WTC11 (cell line): ENCODE measurements around the gene GTPBP1. TPM values are rescaled to one million over a fixed set of nuclear protein-coding genes. Genes with fewer than 3 reads are reported as not detected.

Experiments
- ATAC-seq: fragments of 200-7000 bp; cut with Tn5 transposase; 2 replicates; pipeline ENCODE4 v1.10.0; 2021; ENCODE audit warnings: mild to moderate bottlenecking, moderate library complexity
- CTCF ChIA-PET: fragments of 300-600 bp; sonication (Branson Sonifier 250); formaldehyde crosslinking; loops from one replicate; lab custom pipeline; 2021; ENCODE audit warnings: antibody characterized with exemption; lab: Charles Lee
- POLR2A ChIA-PET: fragments of 350-600 bp; sonication (Branson Sonifier 250); formaldehyde crosslinking; loops from one replicate; lab custom pipeline; 2021; ENCODE audit warnings: antibody characterized with exemption; lab: Charles Lee
- DNase-seq: peaks from one replicate; pipeline ENCODE4 v3.0.0; 2021; ENCODE audit warnings: low spot score
- H3K27ac Mint-ChIP-seq: 2 replicates; pipeline ENCODE4 v1.8.0; 2021; ENCODE audit warnings: mixed read lengths
- H3K27me3 Mint-ChIP-seq: 2 replicates; pipeline ENCODE4 v1.8.0; 2021; ENCODE audit warnings: low read depth, mild to moderate bottlenecking, moderate library complexity, mixed read lengths
- H3K36me3 Mint-ChIP-seq: 2 replicates; pipeline ENCODE4 v1.8.0; 2021; ENCODE audit warnings: mixed read lengths
- H3K4me1 Mint-ChIP-seq: 2 replicates; pipeline ENCODE4 v1.8.0; 2022; ENCODE audit warnings: mixed read lengths
- H3K4me3 Mint-ChIP-seq: 2 replicates; pipeline ENCODE4 v1.8.0; 2021; ENCODE audit warnings: mild to moderate bottlenecking, moderate library complexity, mixed read lengths
- H3K9me3 Mint-ChIP-seq: 2 replicates; pipeline ENCODE4 v1.8.0; 2021; ENCODE audit warnings: mixed read lengths
- AFF4 ChIP-seq: sonication (generic); formaldehyde crosslinking; IDR thresholded peaks from 2 replicates; pipeline ENCODE4 v1.8.1; 2023; ENCODE audit warnings: mild to moderate bottlenecking, missing genetic modification reagents, borderline replicate concordance
- CBFB ChIP-seq: sonication (generic); formaldehyde crosslinking; IDR thresholded peaks from 2 replicates; pipeline ENCODE4 v1.8.1; 2022; ENCODE audit warnings: mild to moderate bottlenecking, low read depth, missing genetic modification reagents
- FOXJ3 ChIP-seq: sonication (generic); formaldehyde crosslinking; IDR thresholded peaks from 2 replicates; pipeline ENCODE4 v1.9.0; 2021; ENCODE audit warnings: missing genetic modification reagents, mild to moderate bottlenecking, borderline replicate concordance
- FOXP1 ChIP-seq: sonication (generic); formaldehyde crosslinking; IDR thresholded peaks from 2 replicates; pipeline ENCODE4 v1.8.0; 2022; ENCODE audit warnings: missing genetic modification reagents, mild to moderate bottlenecking, moderate library complexity, borderline replicate concordance
- JUN ChIP-seq: sonication (generic); formaldehyde crosslinking; IDR thresholded peaks from 2 replicates; pipeline ENCODE4 v1.8.0; 2023; ENCODE audit warnings: mild to moderate bottlenecking, missing genetic modification reagents
- NR3C1 ChIP-seq: sonication (generic); formaldehyde crosslinking; conservative IDR thresholded peaks from 2 replicates; pipeline ENCODE4 v1.8.1; 2023; ENCODE audit warnings: low read depth, mild to moderate bottlenecking, missing genetic modification reagents
- ZBTB43 ChIP-seq: sonication (generic); formaldehyde crosslinking; IDR thresholded peaks from 2 replicates; pipeline ENCODE4 v1.8.1; 2023; ENCODE audit warnings: mild to moderate bottlenecking, missing genetic modification reagents
- ZNF219 ChIP-seq: sonication (generic); formaldehyde crosslinking; IDR thresholded peaks from 2 replicates; pipeline ENCODE4 v1.8.0; 2023; ENCODE audit warnings: missing genetic modification reagents, mild to moderate bottlenecking, borderline replicate concordance
- ZNF232 ChIP-seq: sonication (generic); formaldehyde crosslinking; IDR thresholded peaks from 2 replicates; pipeline ENCODE4 v1.8.0; 2022; ENCODE audit warnings: mild to moderate bottlenecking, missing genetic modification reagents
- ZNF416 ChIP-seq: fragments of 250-450 bp; sonication (Bioruptor Pico); IDR thresholded peaks from 2 replicates; pipeline ENCODE4 v1.9.0; 2021; ENCODE audit warnings: mild to moderate bottlenecking, inconsistent platforms
- ZSCAN18 ChIP-seq: fragments of 250-450 bp; sonication (Bioruptor Pico); IDR thresholded peaks from 2 replicates; pipeline ENCODE4 v2.1.2; 2022; ENCODE audit warnings: mild to moderate bottlenecking, moderate library complexity
- total RNA-seq: library from RNA; stranded (reverse); gene quantifications from 3 replicates; pipeline ENCODE4 v1.2.3, GENCODE V29; 2021
- TF ChIP-seq, protein P1 (sequence below): sonication (generic); formaldehyde crosslinking; IDR thresholded peaks from 2 replicates; pipeline ENCODE4 v1.8.0; 2022; ENCODE audit warnings: mild to moderate bottlenecking, missing genetic modification reagents
- TF ChIP-seq, protein P2 (sequence below): sonication (generic); formaldehyde crosslinking; conservative IDR thresholded peaks from 2 replicates; pipeline ENCODE4 v1.8.1; 2023; ENCODE audit warnings: mild to moderate bottlenecking, low read depth, missing genetic modification reagents, moderate library complexity
- TF ChIP-seq, protein P3 (sequence below): sonication (generic); formaldehyde crosslinking; IDR thresholded peaks from 2 replicates; pipeline ENCODE4 v1.8.1; 2023; ENCODE audit warnings: mild to moderate bottlenecking, moderate library complexity, missing genetic modification reagents
- TF ChIP-seq, protein P4 (sequence below): fragments of 250-450 bp; sonication (Bioruptor Pico); IDR thresholded peaks from 2 replicates; pipeline ENCODE4 v1.8.0; 2021; ENCODE audit warnings: mild to moderate bottlenecking

Gene GTPBP1
- total RNA-seq, 1 experiment from 2014 or later: 108 TPM

DNA sequence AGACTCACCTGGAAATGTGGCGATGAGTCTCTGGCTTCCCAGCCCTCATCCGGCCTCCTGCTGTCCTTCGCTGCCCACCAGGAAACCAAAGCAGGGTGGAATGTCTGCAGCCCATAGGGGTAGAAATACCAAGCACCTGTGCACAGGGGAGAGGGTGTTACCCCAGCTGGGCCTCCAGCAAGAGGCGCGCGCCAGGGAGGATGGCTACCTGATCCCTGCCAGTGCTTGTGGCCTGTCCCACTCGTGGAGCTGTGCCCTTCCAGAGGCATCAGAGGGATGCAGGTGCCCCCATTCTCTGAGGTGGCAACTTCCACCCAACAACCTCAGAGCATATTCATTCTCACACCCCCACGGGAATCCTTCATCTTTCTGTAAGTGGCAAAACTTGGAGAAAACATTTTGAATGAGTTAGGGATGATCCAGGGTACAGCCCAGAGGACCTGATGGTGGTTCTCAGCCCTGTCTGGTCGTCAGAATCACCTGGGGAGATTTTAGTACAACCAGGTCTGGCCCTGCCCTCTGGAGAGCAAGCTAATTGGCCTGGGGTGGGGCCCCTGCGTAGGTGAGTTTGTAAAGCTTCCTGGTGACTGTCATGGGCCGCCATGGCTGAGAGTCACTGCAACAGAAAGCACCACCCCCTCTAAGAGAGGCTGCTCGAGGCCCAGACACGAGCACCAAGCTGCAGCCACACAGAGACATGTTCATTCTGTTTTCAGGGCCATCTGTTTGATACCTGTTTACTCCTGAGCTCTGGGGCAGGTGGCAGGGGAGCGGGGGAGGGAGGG, 40.1 kb downstream of the GTPBP1 start:
- ATAC-seq: no peak
- no peak for DNase-seq
- no peaks in the 10 kb centered on the region for H3K27me3 Mint-ChIP-seq
- CTCF ChIA-PET: interaction anchor here (0.9 to 4.0 kb wide), 8 partner anchors 12 to 124 kb away, joined by 3 to 20 read pairs (median 5); no protein-coding TSS in a partner anchor
- no peaks in the 10 kb centered on the region for H3K4me1 Mint-ChIP-seq
- POLR2A ChIA-PET: interaction anchor here (1.9 kb wide), 1 partner anchor 12 kb away, joined by 5 read pairs; no protein-coding TSS in a partner anchor
- H3K9me3 Mint-ChIP-seq: no peaks in the 10 kb centered on the region
- no peak overlapping the region for H3K4me3 Mint-ChIP-seq
- peaks cover 23% of the 10 kb centered on the region for H3K36me3 Mint-ChIP-seq
- H3K27ac Mint-ChIP-seq: no peak overlapping the region
- TF ChIP-seq, protein P1, sequence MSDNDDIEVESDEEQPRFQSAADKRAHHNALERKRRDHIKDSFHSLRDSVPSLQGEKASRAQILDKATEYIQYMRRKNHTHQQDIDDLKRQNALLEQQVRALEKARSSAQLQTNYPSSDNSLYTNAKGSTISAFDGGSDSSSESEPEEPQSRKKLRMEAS (CRISPR knock-in tag): no peak
- TF ChIP-seq JUN (no peak), FOXP1 (CRISPR knock-in tag) (no peak), CBFB (CRISPR knock-in tag) (no peak), FOXJ3 (no peak), NR3C1 (CRISPR knock-in tag) (no peak), ZBTB43 (CRISPR knock-in tag) (no peak), ZNF232 (CRISPR knock-in tag) (no peak), ZNF219 (no peak), ZNF416 (CRISPR knock-in tag) (no peak), AFF4 (CRISPR knock-in tag) (no peak), ZSCAN18 (no peak)
- TF ChIP-seq, protein P2, sequence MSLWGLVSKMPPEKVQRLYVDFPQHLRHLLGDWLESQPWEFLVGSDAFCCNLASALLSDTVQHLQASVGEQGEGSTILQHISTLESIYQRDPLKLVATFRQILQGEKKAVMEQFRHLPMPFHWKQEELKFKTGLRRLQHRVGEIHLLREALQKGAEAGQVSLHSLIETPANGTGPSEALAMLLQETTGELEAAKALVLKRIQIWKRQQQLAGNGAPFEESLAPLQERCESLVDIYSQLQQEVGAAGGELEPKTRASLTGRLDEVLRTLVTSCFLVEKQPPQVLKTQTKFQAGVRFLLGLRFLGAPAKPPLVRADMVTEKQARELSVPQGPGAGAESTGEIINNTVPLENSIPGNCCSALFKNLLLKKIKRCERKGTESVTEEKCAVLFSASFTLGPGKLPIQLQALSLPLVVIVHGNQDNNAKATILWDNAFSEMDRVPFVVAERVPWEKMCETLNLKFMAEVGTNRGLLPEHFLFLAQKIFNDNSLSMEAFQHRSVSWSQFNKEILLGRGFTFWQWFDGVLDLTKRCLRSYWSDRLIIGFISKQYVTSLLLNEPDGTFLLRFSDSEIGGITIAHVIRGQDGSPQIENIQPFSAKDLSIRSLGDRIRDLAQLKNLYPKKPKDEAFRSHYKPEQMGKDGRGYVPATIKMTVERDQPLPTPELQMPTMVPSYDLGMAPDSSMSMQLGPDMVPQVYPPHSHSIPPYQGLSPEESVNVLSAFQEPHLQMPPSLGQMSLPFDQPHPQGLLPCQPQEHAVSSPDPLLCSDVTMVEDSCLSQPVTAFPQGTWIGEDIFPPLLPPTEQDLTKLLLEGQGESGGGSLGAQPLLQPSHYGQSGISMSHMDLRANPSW (CRISPR knock-in tag): no peak
- TF ChIP-seq, protein P3, sequence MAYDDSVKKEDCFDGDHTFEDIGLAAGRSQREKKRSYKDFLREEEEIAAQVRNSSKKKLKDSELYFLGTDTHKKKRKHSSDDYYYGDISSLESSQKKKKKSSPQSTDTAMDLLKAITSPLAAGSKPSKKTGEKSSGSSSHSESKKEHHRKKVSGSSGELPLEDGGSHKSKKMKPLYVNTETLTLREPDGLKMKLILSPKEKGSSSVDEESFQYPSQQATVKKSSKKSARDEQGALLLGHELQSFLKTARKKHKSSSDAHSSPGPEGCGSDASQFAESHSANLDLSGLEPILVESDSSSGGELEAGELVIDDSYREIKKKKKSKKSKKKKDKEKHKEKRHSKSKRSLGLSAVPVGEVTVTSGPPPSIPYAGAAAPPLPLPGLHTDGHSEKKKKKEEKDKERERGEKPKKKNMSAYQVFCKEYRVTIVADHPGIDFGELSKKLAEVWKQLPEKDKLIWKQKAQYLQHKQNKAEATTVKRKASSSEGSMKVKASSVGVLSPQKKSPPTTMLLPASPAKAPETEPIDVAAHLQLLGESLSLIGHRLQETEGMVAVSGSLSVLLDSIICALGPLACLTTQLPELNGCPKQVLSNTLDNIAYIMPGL (CRISPR knock-in tag): no peak
- TF ChIP-seq, protein P4, sequence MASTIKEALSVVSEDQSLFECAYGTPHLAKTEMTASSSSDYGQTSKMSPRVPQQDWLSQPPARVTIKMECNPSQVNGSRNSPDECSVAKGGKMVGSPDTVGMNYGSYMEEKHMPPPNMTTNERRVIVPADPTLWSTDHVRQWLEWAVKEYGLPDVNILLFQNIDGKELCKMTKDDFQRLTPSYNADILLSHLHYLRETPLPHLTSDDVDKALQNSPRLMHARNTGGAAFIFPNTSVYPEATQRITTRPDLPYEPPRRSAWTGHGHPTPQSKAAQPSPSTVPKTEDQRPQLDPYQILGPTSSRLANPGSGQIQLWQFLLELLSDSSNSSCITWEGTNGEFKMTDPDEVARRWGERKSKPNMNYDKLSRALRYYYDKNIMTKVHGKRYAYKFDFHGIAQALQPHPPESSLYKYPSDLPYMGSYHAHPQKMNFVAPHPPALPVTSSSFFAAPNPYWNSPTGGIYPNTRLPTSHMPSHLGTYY: no peak
